GM18507 (cell line): ENCODE results near the gene JOSD2.

Source experiments
- DNase-seq: peaks from one replicate; pipeline ENCODE4 v3.0.0; 2011; ENCODE audit warnings: low read depth; ENCODE audit not compliant: insufficient read length; ENCODE audit errors: extremely low spot score
- FAIRE-seq: peaks from 2 replicates; lab custom pipeline; 2011; peaks lifted over from hg19 to GRCh38; lab: Jason Lieb, UNC

The JOSD2 gene

GRCh38 chr19:50461066-50461875 lies 49.7 kb downstream of the JOSD2 start:
- FAIRE-seq (peak; percentile 91), DNase-seq (peak; percentile 76)

- FAIRE-seq (peak; percentile 94), DNase-seq (peak; percentile 69)
Observed at GRCh38 chr19:50460161-50460765, 50.7 kb downstream of the JOSD2 start.

- FAIRE-seq (no peak), DNase-seq (no peak)
Observed at GRCh38 chr19:50459638-50460037, 51.4 kb downstream of the JOSD2 start.

GRCh38 chr19:50459067-50459456 lies 51.9 kb downstream of the JOSD2 start:
- no peak for FAIRE-seq
- no peak for DNase-seq

DNA sequence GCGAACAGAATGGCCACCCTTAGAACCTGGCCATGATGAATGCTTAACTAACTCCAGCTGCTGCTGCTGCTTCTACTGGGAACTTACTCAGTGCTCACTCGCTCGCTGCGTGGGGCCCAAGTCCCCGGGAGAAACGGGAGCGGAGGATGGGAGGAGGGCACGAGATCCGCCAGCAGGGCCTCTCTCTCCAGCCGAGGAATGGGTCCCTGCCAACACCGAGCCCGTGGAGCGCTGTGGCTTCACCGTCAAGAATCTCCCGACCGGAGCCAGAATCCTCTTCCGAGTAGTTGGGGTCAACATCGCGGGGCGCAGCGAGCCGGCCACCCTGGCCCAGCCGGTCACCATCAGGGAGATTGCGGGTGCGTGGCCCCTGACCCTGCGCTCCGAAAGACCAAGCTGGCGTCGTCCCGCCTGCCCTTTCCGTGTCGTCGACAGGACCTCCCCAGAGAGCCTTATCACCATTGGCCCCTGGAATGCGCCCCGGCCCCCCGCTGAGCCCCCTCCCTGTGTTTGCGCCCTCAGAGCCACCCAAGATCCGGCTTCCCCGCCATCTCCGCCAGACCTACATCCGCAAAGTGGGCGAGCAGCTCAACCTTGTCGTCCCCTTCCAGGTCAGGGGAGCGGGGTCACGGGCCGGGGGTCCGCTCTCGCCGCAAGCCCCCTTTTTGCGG lies 52.5 kb downstream of the JOSD2 start:
- DNase-seq: no peak
- no peak for FAIRE-seq

DNA sequence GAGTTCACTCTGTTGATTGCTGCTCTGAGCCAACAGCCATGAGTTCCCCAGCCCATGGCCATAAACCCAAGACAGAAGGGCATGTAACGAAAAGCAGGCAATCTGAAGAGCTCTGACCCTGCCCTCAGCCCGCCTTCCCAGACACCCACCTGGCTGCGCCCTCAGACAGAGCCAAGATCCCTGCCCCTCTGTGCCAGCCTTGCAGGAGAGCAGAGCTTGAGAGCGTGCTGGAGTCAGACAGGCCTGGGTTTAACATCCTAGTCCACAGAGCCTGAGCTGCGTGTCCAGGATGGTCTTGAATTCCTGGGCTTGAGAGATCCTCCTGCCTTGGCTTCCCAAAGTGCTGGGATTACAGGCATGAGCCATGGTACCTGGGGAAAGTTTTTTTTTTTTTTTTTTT lies 53.7 kb downstream of the JOSD2 start:
- FAIRE-seq: no peak
- DNase-seq: no peak
